ENCODE results near the gene NSFL1C.

Gene NSFL1C

GRCh38 chr20:1457992-1458391 lies 8.7 kb downstream of the NSFL1C start:
- DNase-seq, result no peak

GRCh38 chr20:1456300-1456699 lies 10.3 kb downstream of the NSFL1C start:
- no peak for DNase-seq

GRCh38 chr20:1450926-1451491 lies 15.6 kb downstream of the NSFL1C start:
- no peak for DNase-seq

GRCh38 chr20:1449370-1449769 lies 17.3 kb downstream of the NSFL1C start:
- DNase-seq, result no peak

GRCh38 chr20:1448081-1448620 lies 18.5 kb downstream of the NSFL1C start:
- DNase-seq, result no peak

- no peak for DNase-seq
These were observed 20.1 kb downstream of the NSFL1C start for GRCh38 chr20:1446536-1446935.

- no peak for DNase-seq
These were observed 23.6 kb downstream of the NSFL1C start for GRCh38 chr20:1443085-1443484.

- DNase-seq, result no peak
These were observed 24.3 kb downstream of the NSFL1C start for GRCh38 chr20:1442304-1442703.

- DNase-seq, result no peak
These were observed 25.5 kb downstream of the NSFL1C start for GRCh38 chr20:1441133-1441532.

- no peak for DNase-seq
These were observed 26.6 kb downstream of the NSFL1C start for GRCh38 chr20:1440024-1440423.

GRCh38 chr20:1438361-1438760 lies 28.3 kb downstream of the NSFL1C start:
- DNase-seq, result no peak

- DNase-seq, result no peak
These were observed 29.3 kb downstream of the NSFL1C start for GRCh38 chr20:1437235-1437904.

- no peak for DNase-seq
These were observed 30.4 kb downstream of the NSFL1C start for GRCh38 chr20:1436263-1436662.

GRCh38 chr20:1435337-1435699 lies 31.3 kb downstream of the NSFL1C start:
- no peak for DNase-seq

- no peak for DNase-seq
These were observed 31.9 kb downstream of the NSFL1C start for GRCh38 chr20:1434571-1435336.

- no peak for DNase-seq
These were observed 35.5 kb downstream of the NSFL1C start for GRCh38 chr20:1431158-1431557.

- no peak for DNase-seq
These were observed 36.6 kb downstream of the NSFL1C start for GRCh38 chr20:1430004-1430451.

GRCh38 chr20:1429143-1429728 lies 37.4 kb downstream of the NSFL1C start:
- DNase-seq, result no peak

GRCh38 chr20:1427457-1428054 lies 39.1 kb downstream of the NSFL1C start:
- peak; percentile 59 for DNase-seq

- no peak for DNase-seq
These were observed 40.3 kb downstream of the NSFL1C start for GRCh38 chr20:1426231-1426849.

- no peak for DNase-seq
These were observed 42.3 kb downstream of the NSFL1C start for GRCh38 chr20:1424336-1424735.

GRCh38 chr20:1423625-1424106 lies 43.0 kb downstream of the NSFL1C start:
- DNase-seq, result no peak

Measured in NCI-H2107 (cell line).